ENCODE data around the gene FAM76B.

FAM76B gene

GRCh38 chr11:95791709-95792033, 2.1 kb upstream of the FAM76B start:
- peaks cover 4% of the 10 kb centered on the region for H3K36me3 ChIP-seq (ENCODE audit: insufficient read depth, low read length)
- H3K9ac ChIP-seq (ENCODE audit: low read depth, low read length) = peak overlapping the region; percentile 94
- H3K27me3 ChIP-seq (ENCODE audit: control insufficient read depth, insufficient read depth, low read length) = no peaks in the 10 kb centered on the region
- H3K4me2 ChIP-seq (ENCODE audit: low read length) = peak overlapping the region; percentile 92
- no peaks in the 10 kb centered on the region for H3K9me3 ChIP-seq (replicated peaks; ENCODE audit: low read length)
- peak overlapping the region; percentile 93 for H3K4me3 ChIP-seq (ENCODE audit: low read length)
- peaks cover 20% of the 10 kb centered on the region for H3K4me1 ChIP-seq (ENCODE audit: control insufficient read depth, insufficient read depth, low read length)

DNA sequence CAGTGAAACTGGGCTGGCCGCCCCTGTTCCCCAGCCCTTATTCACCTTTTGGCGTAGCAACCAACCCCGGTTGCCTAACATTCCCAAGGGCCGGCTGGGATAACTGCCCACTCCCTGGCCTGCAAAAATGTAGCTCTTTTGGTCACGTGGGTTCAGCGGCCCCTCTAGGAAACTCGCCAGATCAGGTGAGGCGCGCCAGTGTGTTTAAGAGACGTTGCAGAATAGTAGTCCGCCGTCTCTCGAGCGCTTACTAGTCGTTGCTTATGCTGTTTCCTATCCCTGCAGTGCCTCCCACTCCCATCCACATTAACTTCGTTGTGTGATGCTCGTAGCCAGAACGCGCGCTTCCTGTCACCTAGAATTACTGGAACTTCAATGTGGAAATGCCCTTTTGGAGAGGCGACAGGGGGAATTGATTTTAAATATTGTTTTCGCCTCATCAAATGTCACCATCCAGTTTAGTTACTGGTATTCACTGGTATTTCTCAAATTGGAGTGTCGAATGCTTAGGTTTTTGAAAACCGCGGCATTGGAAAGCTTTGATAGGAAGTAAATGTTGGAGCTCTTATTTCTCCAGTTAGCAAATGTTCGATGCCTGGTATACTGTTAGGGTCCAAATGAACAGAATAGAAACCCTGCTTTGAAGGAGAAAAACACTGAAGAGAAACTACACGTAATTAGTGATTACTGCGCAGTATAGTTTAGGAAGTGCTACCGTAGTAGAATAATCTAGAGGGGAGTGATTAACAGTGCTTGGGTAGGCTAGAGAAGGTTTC, 1.5 kb upstream of the FAM76B start:
- peak overlapping the region; percentile 93 for H3K4me3 ChIP-seq (ENCODE audit: low read length)
- no peaks in the 10 kb centered on the region for H3K27me3 ChIP-seq (ENCODE audit: control insufficient read depth, insufficient read depth, low read length)
- peaks cover 20% of the 10 kb centered on the region for H3K4me1 ChIP-seq (ENCODE audit: control insufficient read depth, insufficient read depth, low read length)
- no peaks in the 10 kb centered on the region for H3K9me3 ChIP-seq (replicated peaks; ENCODE audit: low read length)
- H3K9ac ChIP-seq (ENCODE audit: low read depth, low read length) = peak overlapping the region; percentile 94
- H3K36me3 ChIP-seq (ENCODE audit: insufficient read depth, low read length) = peaks cover 7% of the 10 kb centered on the region
- peak overlapping the region; percentile 92 for H3K4me2 ChIP-seq (ENCODE audit: low read length)

DNA sequence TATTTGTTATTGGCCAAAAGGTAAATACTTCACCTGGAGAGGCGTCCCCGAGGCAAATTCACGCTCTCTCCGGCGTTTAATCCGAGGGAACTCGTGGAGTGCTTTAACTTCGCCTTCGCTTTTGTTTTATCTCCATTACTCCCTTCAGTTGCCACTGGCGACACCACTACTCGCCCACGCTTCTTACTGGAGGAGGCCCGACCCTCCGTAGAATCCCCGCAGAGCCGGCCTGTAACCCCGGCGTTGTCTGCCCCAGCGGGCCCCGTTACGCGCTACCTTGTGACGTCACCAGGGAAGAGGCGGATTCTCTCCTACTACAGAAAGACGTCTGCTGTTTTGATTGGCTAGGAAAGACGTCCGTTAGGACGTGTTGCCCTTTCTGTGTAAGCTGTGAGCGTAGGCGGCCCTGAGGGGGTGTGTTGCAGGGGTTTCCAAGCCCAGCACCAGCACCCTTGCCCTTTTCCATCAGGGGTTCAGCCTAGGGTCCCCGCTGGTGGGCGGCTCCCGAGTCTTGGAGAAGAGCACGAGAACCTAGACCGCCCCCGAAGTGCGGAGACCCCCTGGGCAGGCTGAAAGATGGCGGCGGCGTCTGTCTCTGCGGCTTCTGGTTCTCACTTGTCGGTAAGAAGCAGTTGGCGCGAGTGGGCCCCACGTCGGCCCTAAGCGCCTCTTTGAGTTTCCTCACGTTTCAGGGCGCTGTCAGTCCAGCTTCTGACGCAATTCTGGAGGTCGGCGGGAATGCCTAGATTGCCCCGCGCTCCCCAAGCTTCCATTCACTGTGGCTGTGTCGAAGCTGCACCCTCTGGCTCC, 746 bp upstream of the FAM76B start, which contains the start of gene CEP57:
Gene CEP57 (plus strand): TSS at position 376 of the 810 bp plus-strand sequence. CDS start 201 bp downstream, at position 577.
- H3K4me2 ChIP-seq (ENCODE audit: low read length) = peak within 1 kb of the TSS; percentile 92
- peak within 1 kb of the TSS; percentile 94 for H3K9ac ChIP-seq (ENCODE audit: low read depth, low read length)
- peaks cover 15% of the 10 kb centered on the region for H3K36me3 ChIP-seq (ENCODE audit: insufficient read depth, low read length)
- H3K4me1 ChIP-seq (ENCODE audit: control insufficient read depth, insufficient read depth, low read length) = peaks cover 20% of the 10 kb centered on the region
- peak within 1 kb of the TSS; percentile 93 for H3K4me3 ChIP-seq (ENCODE audit: low read length)
- H3K9me3 ChIP-seq (replicated peaks; ENCODE audit: low read length) = no peaks in the 10 kb centered on the region
- H3K27me3 ChIP-seq (ENCODE audit: control insufficient read depth, insufficient read depth, low read length) = no peaks in the 10 kb centered on the region

- no peaks in the 10 kb centered on the region for H3K27me3 ChIP-seq (ENCODE audit: control insufficient read depth, insufficient read depth, low read length)
- H3K9me3 ChIP-seq (replicated peaks; ENCODE audit: low read length) = no peaks in the 10 kb centered on the region
- peak overlapping the region; percentile 93 for H3K4me3 ChIP-seq (ENCODE audit: low read length)
- H3K9ac ChIP-seq (ENCODE audit: low read depth, low read length) = peak overlapping the region; percentile 94
- H3K4me2 ChIP-seq (ENCODE audit: low read length) = peak overlapping the region; percentile 92
- peaks cover 24% of the 10 kb centered on the region for H3K36me3 ChIP-seq (ENCODE audit: insufficient read depth, low read length)
- H3K4me1 ChIP-seq (ENCODE audit: control insufficient read depth, insufficient read depth, low read length) = peaks cover 17% of the 10 kb centered on the region
Measured at GRCh38 chr11:95788921-95789505, 569 bp downstream of the FAM76B start.

- Histone ChIP-seq H3K4me1 (ENCODE audit: control insufficient read depth, insufficient read depth, low read length) (no peaks in the 10 kb centered on the region), H3K27me3 (ENCODE audit: control insufficient read depth, insufficient read depth, low read length) (no peaks in the 10 kb centered on the region), H3K36me3 (ENCODE audit: insufficient read depth, low read length) (peaks cover 65% of the 10 kb centered on the region), H3K9ac (ENCODE audit: low read depth, low read length) (no peak overlapping the region), H3K4me3 (ENCODE audit: low read length) (no peak overlapping the region), H3K9me3 (replicated peaks; ENCODE audit: low read length) (no peaks in the 10 kb centered on the region), H3K4me2 (ENCODE audit: low read length) (no peak overlapping the region)
Measured at GRCh38 chr11:95780544-95780943, 9.0 kb downstream of the FAM76B start.

DNA sequence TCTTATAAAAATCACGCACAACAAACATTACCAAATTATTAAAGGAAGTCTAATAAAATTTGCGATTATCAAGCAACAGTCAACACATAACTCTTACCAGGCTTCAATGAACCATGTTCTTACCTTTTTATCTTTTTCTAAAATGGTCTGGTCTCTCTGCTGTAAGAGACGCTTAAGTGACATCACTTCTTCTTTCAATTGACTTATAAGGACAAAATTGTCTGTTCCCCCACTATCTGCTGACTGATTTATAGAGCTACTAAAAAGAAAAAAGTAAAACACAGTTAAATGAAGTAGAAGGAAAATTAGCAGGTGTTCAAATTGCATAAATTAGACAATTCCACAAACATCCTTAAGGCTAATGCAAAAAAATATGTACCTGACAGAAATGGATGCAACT, 10.9 kb downstream of the FAM76B start:
- peaks cover 66% of the 10 kb centered on the region for H3K36me3 ChIP-seq (ENCODE audit: insufficient read depth, low read length)

DNA sequence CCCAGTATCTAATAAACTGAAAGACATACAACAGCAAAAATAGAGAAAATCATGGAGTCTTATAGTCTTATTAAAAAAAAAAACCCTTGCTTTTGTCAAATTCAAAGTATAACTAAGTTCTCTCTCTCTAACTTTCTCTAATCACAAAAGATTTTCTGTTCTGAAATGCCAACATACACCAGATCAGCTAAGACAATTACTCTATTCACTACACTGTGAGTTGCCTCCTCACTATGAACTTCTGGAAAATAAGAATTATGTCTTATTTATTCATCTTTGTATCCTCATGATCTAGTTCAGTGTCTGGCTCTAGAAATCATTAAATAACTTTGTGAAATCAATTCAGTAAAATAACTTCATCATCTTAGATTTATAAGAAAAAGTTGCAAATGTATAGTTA, 12.7 kb downstream of the FAM76B start:
- Histone ChIP-seq H3K27me3 (ENCODE audit: control insufficient read depth, insufficient read depth, low read length) (no peaks in the 10 kb centered on the region), H3K9me3 (replicated peaks; ENCODE audit: low read length) (no peaks in the 10 kb centered on the region), H3K4me2 (ENCODE audit: low read length) (no peak overlapping the region), H3K4me3 (ENCODE audit: low read length) (no peak overlapping the region), H3K9ac (ENCODE audit: low read depth, low read length) (no peak overlapping the region), H3K36me3 (ENCODE audit: insufficient read depth, low read length) (peaks cover 63% of the 10 kb centered on the region), H3K4me1 (ENCODE audit: control insufficient read depth, insufficient read depth, low read length) (no peaks in the 10 kb centered on the region)

More for the DNA sequence above, 10.9 kb downstream of the FAM76B start:
- Histone ChIP-seq H3K9ac (ENCODE audit: low read depth, low read length) (no peak overlapping the region), H3K27me3 (ENCODE audit: control insufficient read depth, insufficient read depth, low read length) (no peaks in the 10 kb centered on the region), H3K4me1 (ENCODE audit: control insufficient read depth, insufficient read depth, low read length) (no peaks in the 10 kb centered on the region), H3K4me2 (ENCODE audit: low read length) (no peak overlapping the region), H3K4me3 (ENCODE audit: low read length) (no peak overlapping the region), H3K9me3 (replicated peaks; ENCODE audit: low read length) (no peaks in the 10 kb centered on the region)

DNA sequence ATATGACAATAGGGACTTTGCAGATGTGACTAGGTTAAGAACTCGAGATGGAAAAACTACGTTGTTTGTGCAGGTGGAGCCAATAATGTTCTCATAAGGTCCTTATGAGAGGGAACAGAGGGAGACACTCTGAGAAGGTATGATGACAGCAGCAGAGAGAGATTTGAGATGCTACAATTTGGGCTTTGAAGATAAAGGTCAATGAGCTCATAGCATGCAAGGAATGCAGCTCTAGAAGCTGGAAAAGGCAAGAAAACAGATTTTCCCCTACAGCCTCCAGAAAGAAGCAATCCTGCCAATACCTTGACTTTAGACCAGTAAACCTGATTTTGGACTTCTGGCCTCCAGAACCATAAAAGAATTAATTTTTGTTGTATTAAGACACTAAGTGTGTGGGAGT, 21.1 kb downstream of the FAM76B start:
- H3K9me3 ChIP-seq (replicated peaks; ENCODE audit: low read length) = no peaks in the 10 kb centered on the region
- no peak overlapping the region for H3K9ac ChIP-seq (ENCODE audit: low read depth, low read length)
- peaks cover 28% of the 10 kb centered on the region for H3K36me3 ChIP-seq (ENCODE audit: insufficient read depth, low read length)
- H3K4me1 ChIP-seq (ENCODE audit: control insufficient read depth, insufficient read depth, low read length) = peaks cover 7% of the 10 kb centered on the region
- no peak overlapping the region for H3K4me3 ChIP-seq (ENCODE audit: low read length)
- H3K27me3 ChIP-seq (ENCODE audit: control insufficient read depth, insufficient read depth, low read length) = no peaks in the 10 kb centered on the region
- no peak overlapping the region for H3K4me2 ChIP-seq (ENCODE audit: low read length)

DNA sequence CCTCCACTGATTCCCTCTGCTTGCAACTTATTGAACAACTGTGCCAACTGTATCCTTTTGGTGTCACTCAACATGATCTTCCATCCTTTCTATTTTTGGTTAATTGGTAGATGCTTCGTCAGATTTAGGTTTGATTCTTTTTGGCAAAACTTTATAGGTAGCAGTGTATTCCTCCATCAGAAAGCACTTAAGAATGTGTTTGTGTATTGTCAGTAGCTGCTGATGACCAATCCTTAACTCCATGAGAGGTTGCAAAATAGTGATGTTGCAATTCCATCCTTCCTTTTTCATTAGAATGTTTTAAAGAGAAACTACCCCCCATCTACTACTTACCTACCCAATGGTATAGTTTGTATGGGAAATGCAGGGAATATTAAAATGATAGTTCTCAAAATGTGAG, 22.1 kb downstream of the FAM76B start:
- Histone ChIP-seq H3K4me3 (ENCODE audit: low read length) (no peak overlapping the region), H3K9ac (ENCODE audit: low read depth, low read length) (no peak overlapping the region), H3K27me3 (ENCODE audit: control insufficient read depth, insufficient read depth, low read length) (no peaks in the 10 kb centered on the region), H3K9me3 (replicated peaks; ENCODE audit: low read length) (no peaks in the 10 kb centered on the region), H3K4me1 (ENCODE audit: control insufficient read depth, insufficient read depth, low read length) (peaks cover 7% of the 10 kb centered on the region), H3K36me3 (ENCODE audit: insufficient read depth, low read length) (peaks cover 24% of the 10 kb centered on the region), H3K4me2 (ENCODE audit: low read length) (no peak overlapping the region)

GRCh38 chr11:95766701-95767100, 22.9 kb downstream of the FAM76B start:
- Histone ChIP-seq H3K9ac (ENCODE audit: low read depth, low read length) (no peak overlapping the region), H3K4me1 (ENCODE audit: control insufficient read depth, insufficient read depth, low read length) (peaks cover 7% of the 10 kb centered on the region), H3K36me3 (ENCODE audit: insufficient read depth, low read length) (peaks cover 17% of the 10 kb centered on the region), H3K4me2 (ENCODE audit: low read length) (no peak overlapping the region), H3K4me3 (ENCODE audit: low read length) (no peak overlapping the region), H3K9me3 (replicated peaks; ENCODE audit: low read length) (no peaks in the 10 kb centered on the region), H3K27me3 (ENCODE audit: control insufficient read depth, insufficient read depth, low read length) (peaks cover 4% of the 10 kb centered on the region)

DNA sequence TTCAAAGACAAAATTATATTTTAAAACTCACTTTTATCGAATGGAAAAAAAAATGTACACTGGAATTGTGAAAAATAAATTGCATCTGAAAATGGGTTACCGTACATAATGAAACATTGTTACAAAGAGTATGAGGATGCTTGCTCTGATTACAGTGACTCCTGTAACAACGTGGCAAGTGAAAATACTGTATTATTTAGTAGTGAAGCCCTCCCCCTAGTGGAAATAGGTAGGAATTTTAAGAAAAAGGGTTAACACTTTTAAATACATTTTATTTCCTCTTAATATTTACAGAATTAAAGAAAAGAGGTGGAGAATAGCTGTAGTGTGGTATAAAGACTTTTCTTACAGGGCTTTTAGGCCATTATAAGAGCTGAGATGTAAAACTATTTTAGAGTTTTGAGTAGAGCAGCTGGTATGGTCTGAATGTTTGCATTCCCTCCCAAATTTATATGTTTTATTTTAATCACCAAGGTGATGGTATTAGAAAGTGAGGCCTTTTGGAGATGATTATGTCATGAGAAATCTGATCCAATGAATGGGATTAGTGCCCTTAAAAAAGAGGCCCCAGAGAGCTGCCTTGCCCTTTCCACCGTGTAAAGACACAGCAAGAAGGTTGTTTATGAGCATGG, 25.2 kb downstream of the FAM76B start:
- H3K9me3 ChIP-seq (replicated peaks; ENCODE audit: low read length) = no peaks in the 10 kb centered on the region
- no peak overlapping the region for H3K4me3 ChIP-seq (ENCODE audit: low read length)
- peaks cover 7% of the 10 kb centered on the region for H3K4me1 ChIP-seq (ENCODE audit: control insufficient read depth, insufficient read depth, low read length)
- H3K4me2 ChIP-seq (ENCODE audit: low read length) = no peak overlapping the region
- H3K27me3 ChIP-seq (ENCODE audit: control insufficient read depth, insufficient read depth, low read length) = peaks cover 22% of the 10 kb centered on the region
- peaks cover 8% of the 10 kb centered on the region for H3K36me3 ChIP-seq (ENCODE audit: insufficient read depth, low read length)
- no peak overlapping the region for H3K9ac ChIP-seq (ENCODE audit: low read depth, low read length)

Data from skeletal muscle satellite cell (primary cell).